Nephron (organoid): Measurements from ENCODE around the gene C10orf53.

Experiments used
- H3K27ac Mint-ChIP-seq, 3 experiments: 2 replicates each; pipeline ENCODE4 v1.8.0; 2020; ENCODE audit warnings: mixed read lengths in 3 of 3, mild to moderate bottlenecking in 2 of 3, moderate library complexity in 1 of 3
- H3K27me3 Mint-ChIP-seq: 2 replicates; pipeline ENCODE4 v1.8.0; 2021; ENCODE audit warnings: low read depth, mild to moderate bottlenecking, moderate library complexity, mixed read lengths
- H3K36me3 Mint-ChIP-seq: 2 replicates; pipeline ENCODE4 v1.8.0; 2020; ENCODE audit warnings: low read depth, mixed read lengths
- H3K4me1 Mint-ChIP-seq: 2 replicates; pipeline ENCODE4 v1.8.0; 2020; ENCODE audit warnings: mixed read lengths
- H3K4me3 Mint-ChIP-seq, 3 experiments: 2 replicates each; pipeline ENCODE4 v1.8.0; 2020; ENCODE audit warnings: mild to moderate bottlenecking in 3 of 3, mixed read lengths in 3 of 3, moderate library complexity in 2 of 3
- H3K9me3 Mint-ChIP-seq: 2 replicates; pipeline ENCODE4 v1.8.0; 2020; ENCODE audit warnings: mixed read lengths
- CTCF ChIP-seq, 3 experiments: fragments of 200-600 bp; sonication (generic); IDR thresholded peaks; one replicate each; pipeline ENCODE4 v1.5.0; 2021; ENCODE audit warnings: antibody characterized with exemption in 3 of 3; ENCODE audit not compliant: unreplicated experiment in 3 of 3

Gene C10orf53

DNA sequence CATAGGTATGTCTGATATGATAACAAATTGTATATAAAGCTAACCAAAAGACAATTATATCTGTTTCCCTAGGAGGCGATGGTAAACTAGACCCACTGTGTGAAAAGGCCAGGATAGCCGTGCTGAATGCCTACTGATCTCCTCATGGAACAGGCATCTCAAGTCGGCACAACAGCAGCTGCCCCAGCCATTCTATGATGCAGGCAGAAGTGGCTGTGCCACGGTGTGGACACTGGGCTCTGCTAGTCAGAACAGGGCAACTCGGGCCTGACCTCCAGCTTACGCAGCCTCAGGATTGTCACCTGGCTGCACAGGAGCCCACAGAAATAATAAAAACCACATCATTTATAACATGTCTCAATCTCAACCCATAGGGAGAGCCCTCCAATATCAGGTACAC is 15.0 kb downstream of the C10orf53 start:
- Mint-ChIP-seq H3K36me3 (no peaks in the 10 kb centered on the region), H3K4me3 (no peak overlapping the region), H3K9me3 (no peaks in the 10 kb centered on the region), H3K4me1 (no peaks in the 10 kb centered on the region), H3K27ac (no peak overlapping the region), H3K27me3 (peaks cover 61% of the 10 kb centered on the region)
- no peak for TF ChIP-seq CTCF (IDR thresholded peaks at IDR 0.05; ENCODE audit: unreplicated experiment in 3 of 3)

GRCh38 chr10:49696311-49696710 is 16.9 kb downstream of the C10orf53 start:
- Mint-ChIP-seq H3K9me3 (no peaks in the 10 kb centered on the region), H3K27ac (no peak overlapping the region), H3K27me3 (peaks cover 44% of the 10 kb centered on the region), H3K4me1 (no peaks in the 10 kb centered on the region), H3K36me3 (no peaks in the 10 kb centered on the region), H3K4me3 (no peak overlapping the region)
- TF ChIP-seq CTCF (IDR thresholded peaks at IDR 0.05; ENCODE audit: unreplicated experiment in 3 of 3) = no peak

GRCh38 chr10:49698679-49699078 is 19.2 kb downstream of the C10orf53 start:
- no peaks in the 10 kb centered on the region for H3K9me3 Mint-ChIP-seq
- H3K36me3 Mint-ChIP-seq = no peaks in the 10 kb centered on the region
- no peak for TF ChIP-seq CTCF (IDR thresholded peaks at IDR 0.05; ENCODE audit: unreplicated experiment in 3 of 3)
- H3K4me1 Mint-ChIP-seq = no peaks in the 10 kb centered on the region
- peaks cover 27% of the 10 kb centered on the region for H3K27me3 Mint-ChIP-seq
- H3K4me3 Mint-ChIP-seq = no peak overlapping the region
- no peak overlapping the region for H3K27ac Mint-ChIP-seq

DNA sequence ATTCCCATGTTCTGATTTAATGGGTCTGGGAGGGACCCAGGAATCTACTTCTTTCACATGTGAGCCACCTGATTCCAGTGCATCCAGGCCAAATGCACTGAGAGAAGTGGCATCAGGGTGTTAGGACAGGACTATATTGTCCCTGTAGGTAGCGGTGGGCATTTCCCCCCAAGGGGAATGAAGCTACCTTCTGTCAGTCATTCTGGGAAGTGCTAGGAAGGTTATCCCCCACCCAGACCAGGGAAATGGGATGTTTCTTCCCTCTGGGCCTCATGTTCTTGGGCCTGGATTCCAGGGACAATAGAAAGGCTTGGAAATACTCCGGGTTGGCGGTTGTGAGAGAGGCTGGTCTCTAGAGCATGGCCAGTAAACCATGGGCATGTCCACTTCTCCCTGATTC is 20.8 kb downstream of the C10orf53 start:
- peaks cover 17% of the 10 kb centered on the region for H3K27me3 Mint-ChIP-seq
- H3K4me3 Mint-ChIP-seq = no peak overlapping the region
- no peaks in the 10 kb centered on the region for H3K4me1 Mint-ChIP-seq
- no peaks in the 10 kb centered on the region for H3K36me3 Mint-ChIP-seq
- no peak overlapping the region for H3K27ac Mint-ChIP-seq
- H3K9me3 Mint-ChIP-seq = peaks cover 3% of the 10 kb centered on the region
- TF ChIP-seq CTCF (IDR thresholded peaks at IDR 0.05; ENCODE audit: unreplicated experiment in 3 of 3) = no peak

DNA sequence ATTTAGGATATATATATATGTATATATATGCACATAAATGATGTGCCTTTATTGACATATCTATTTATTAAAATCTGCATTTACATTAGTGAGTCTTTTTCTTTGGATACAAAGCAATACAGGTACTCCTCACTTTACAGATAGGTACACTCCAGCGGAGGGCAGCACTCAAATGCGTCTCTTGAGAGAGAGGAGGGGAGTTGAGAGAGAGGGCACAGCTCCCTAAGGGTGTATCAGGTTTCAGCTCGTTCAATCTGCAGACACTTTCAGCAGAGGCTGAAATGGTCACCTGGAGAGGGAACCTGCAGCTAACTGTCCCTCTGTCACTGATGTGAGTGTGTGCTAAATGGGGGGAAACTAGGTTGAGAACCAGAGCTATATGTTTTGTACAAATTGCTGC is 21.5 kb downstream of the C10orf53 start:
- Mint-ChIP-seq H3K4me3 (no peak overlapping the region), H3K9me3 (peaks cover 3% of the 10 kb centered on the region), H3K36me3 (no peaks in the 10 kb centered on the region), H3K27me3 (peaks cover 17% of the 10 kb centered on the region), H3K4me1 (no peaks in the 10 kb centered on the region), H3K27ac (no peak overlapping the region)
- TF ChIP-seq CTCF (IDR thresholded peaks at IDR 0.05; ENCODE audit: unreplicated experiment in 3 of 3) = no peak

- H3K27me3 Mint-ChIP-seq = peaks cover 9% of the 10 kb centered on the region
- no peak overlapping the region for H3K27ac Mint-ChIP-seq
- peaks cover 3% of the 10 kb centered on the region for H3K9me3 Mint-ChIP-seq
- no peak for TF ChIP-seq CTCF (IDR thresholded peaks at IDR 0.05; ENCODE audit: unreplicated experiment in 3 of 3)
- no peaks in the 10 kb centered on the region for H3K4me1 Mint-ChIP-seq
- no peaks in the 10 kb centered on the region for H3K36me3 Mint-ChIP-seq
- H3K4me3 Mint-ChIP-seq = no peak overlapping the region
Observed at GRCh38 chr10:49707585-49707984, 28.1 kb downstream of the C10orf53 start.
